GM18861 (cell line): Measurements from ENCODE around the gene CCP110.

Experiments
- ATAC-seq: cut with Tn5 transposase; IDR thresholded peaks from one replicate; pipeline ENCODE4 v1.9.1; 2021; ENCODE audit not compliant: unreplicated experiment

The CCP110 gene, protein sequence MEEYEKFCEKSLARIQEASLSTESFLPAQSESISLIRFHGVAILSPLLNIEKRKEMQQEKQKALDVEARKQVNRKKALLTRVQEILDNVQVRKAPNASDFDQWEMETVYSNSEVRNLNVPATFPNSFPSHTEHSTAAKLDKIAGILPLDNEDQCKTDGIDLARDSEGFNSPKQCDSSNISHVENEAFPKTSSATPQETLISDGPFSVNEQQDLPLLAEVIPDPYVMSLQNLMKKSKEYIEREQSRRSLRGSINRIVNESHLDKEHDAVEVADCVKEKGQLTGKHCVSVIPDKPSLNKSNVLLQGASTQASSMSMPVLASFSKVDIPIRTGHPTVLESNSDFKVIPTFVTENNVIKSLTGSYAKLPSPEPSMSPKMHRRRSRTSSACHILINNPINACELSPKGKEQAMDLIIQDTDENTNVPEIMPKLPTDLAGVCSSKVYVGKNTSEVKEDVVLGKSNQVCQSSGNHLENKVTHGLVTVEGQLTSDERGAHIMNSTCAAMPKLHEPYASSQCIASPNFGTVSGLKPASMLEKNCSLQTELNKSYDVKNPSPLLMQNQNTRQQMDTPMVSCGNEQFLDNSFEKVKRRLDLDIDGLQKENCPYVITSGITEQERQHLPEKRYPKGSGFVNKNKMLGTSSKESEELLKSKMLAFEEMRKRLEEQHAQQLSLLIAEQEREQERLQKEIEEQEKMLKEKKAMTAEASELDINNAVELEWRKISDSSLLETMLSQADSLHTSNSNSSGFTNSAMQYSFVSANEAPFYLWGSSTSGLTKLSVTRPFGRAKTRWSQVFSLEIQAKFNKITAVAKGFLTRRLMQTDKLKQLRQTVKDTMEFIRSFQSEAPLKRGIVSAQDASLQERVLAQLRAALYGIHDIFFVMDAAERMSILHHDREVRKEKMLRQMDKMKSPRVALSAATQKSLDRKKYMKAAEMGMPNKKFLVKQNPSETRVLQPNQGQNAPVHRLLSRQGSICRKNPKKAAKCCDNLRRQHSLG

DNA sequence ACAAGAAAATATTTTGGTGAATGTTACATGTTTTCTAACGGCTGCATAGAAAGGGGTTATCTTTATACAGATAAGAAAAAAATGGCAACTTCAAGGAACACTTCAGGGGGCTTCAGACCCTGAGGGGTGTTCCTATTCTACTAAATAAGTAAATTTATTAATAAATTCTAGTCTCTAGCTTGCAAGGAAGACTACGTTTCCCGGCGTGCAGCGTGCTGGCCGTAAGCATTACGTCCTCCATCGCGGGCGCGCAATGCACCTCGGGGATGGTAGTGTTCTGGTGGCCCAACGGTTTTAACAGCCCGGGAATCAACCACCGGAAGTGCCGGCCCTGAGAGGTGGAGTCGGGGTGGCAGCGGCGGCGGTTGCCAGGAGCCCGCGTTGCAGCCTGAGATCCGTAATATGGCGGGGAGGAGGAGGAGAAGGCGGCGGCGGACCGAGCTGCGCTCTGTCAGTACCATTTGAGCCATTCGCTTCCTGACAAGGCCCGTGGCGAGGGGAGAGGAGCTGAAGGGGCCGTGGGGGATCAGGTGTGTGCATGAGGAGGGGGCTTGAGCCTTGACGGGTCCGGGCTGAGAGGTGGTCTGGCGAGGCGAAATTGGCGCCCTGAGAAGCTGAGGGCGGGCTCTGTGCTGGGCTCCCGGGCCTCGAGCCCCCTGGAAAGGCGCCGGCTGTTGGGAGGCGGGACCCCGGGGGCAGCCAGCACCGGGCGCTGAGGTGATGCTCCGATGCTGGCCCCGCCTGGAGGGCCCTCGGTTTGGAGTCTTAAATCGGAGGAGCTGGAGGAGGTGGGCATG lies at the start of gene CCP110:
TSS of gene CCP110 (plus strand) at position 384 of the 797 bp plus-strand sequence. CDS start 3,940 bp downstream, outside the sequence.
- ATAC-seq: peak; percentile 56

DNA sequence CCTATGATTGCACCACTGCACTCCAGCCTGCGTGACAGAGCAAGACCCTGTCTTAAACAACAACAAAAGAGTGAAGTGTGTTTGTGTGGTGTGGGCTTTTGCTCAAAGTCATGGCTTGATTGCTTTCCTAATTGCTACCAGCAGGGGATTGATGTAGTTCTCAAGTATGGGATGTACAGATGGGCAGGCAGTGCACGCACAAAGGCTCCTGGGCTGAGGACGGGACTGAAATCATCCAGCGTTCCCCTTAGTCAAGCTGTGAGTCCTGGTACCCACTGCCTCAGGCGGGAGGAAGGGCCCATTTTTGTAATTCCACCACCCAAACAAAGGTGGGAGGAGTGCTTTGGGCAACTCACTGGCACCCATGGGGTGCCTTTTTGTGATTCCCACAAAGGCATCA lies 49.1 kb upstream of the CCP110 start:
- no peak for ATAC-seq

DNA sequence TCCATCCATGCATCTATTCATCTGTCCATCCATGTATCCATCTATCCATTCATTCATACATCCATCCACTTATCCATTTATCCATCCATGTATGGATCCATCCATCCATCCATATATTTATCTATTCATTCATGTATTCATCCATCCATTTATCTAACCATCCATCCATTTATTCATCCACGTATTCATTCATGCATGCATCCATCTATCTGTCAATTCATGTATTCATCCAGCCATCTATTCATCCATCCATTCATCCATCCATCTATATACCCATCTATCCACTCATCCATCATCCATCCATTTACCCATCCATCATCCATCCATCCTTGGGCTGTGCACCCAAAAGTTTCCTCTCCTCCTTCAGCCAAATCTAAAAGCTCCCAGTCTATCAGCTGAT lies 45.2 kb upstream of the CCP110 start:
- no peak for ATAC-seq

DNA sequence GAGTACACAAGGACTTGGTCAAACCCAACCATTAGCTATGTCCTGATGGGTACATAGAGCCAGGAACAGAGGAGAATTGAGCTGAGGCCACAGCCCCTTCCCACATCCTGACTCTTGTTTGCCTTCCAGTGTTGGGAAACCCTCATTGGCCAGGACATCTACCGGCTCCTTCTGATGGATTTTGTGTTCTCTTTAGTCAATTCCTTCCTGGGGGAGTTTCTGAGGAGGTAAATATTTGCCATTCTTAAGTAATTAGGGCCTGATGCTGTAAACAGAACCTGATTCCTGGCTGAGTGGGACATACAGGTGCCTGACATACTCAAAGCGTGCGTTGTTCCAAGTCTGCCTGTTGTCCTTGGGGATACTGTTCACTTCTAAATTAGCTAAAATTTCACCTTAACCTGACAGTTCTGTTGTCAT lies 44.4 kb upstream of the CCP110 start:
- no peak for ATAC-seq

DNA sequence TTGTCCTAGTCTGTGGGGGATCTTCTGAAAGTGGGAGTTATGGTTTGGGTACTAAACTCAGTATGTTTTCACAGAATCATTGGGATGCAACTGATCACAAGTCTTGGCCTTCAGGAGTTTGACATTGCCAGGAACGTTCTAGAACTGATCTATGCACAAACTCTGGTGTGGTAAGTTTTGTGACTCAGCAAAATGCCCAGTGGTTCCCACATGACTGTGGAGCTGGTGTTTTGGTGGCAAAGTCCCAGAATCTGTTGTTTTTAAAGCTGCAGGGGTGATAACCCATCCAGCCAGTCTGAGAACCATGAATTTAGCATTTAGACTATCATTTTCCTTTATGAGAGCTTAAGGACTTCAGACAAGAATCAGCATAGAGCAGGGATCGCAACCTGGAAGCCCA lies 42.4 kb upstream of the CCP110 start:
- ATAC-seq: no peak

DNA sequence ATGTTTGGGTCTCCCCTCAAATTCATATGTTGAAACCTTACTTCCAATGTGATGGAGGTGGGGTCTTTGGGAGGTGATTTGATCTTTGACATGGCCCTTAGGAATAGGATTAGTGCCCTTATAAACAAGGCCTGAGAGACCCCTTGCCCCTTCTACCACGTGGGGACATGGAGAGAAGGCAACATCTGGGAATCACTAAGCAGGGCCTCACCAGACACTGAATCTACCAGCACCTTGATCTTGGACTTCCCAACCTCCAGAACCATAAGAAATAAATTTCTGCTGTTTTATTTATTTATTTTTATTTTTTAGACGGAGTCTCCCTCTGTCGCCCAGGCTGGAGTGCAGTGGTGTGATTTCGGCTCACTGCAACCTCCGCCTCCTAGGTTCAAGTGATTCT lies 42.0 kb upstream of the CCP110 start:
- no peak for ATAC-seq

DNA sequence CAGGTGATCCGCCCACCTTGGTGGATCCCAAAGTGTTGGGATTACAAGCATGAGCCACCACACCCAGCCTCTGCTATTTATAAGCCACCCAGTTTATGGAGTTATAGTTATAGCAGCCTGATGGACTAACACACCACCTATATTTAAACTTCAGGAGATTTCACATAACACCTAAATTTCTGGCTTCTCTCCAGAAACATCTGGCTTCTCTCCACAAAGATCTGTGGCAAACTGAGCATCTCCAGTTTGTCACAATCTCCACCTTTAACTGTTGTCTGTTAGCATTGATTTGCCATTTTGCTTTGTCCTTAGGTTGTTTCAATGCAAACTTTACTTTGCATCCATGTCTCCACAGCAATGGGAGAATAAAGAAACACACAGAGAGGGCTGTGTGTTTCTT lies 41.5 kb upstream of the CCP110 start:
- ATAC-seq: no peak

DNA sequence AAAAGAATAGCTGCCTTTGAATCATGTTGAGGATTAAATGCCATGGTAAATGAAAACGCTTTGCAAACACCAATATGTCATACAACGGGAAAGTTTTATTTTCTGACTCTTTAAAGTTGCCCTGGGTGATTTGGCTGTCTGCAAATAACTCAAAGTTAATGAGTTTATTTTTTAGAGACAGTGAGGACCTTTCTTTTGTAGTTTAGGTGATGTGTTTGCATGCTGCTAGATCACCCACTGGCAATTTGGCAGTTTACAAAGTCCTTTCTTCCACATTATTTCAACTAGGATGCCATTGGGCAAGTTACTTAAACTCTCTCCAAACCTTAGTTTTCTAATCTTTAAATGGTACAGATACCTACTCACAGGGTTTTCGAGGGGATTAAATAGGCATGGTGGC lies 39.6 kb upstream of the CCP110 start:
- ATAC-seq: no peak

DNA sequence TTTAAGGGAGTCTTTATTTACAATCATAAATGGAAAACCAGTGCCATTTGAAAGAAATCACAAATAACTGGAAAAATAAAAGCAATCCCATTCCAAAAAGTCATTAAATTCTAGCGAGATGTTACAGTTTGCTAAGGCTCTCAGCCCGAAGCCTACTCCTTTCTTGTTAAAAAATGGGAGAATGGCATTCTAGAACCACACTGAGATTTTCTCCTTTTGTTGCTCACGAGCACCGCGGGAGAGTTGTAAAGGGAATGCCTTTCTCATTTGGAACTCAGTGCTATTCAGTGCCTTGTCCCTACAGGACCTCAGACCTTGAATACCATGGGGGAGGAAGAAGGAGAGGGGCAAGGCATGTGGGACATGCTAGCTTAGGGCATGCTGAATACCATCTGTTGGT lies 38.1 kb upstream of the CCP110 start:
- ATAC-seq: no peak

DNA sequence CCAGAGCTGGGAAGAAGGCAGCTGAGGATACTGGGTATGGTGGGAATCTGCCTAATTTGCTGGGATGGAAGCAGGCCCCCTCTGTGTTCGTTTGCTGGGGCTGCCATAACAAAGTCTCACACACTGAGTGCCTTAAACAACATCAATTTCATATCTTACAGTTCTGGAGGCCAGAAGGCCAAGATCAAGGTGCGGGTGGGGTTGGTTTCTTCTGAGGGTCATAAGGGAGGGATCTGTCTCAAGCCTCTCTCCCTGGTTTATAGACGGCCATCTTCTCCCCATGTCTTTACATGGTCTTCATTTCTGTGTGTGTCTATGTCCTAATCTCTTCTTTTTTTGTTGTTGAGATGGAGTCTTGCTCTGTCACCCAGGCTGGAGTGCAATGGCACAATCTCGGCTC lies 37.7 kb upstream of the CCP110 start:
- no peak for ATAC-seq

DNA sequence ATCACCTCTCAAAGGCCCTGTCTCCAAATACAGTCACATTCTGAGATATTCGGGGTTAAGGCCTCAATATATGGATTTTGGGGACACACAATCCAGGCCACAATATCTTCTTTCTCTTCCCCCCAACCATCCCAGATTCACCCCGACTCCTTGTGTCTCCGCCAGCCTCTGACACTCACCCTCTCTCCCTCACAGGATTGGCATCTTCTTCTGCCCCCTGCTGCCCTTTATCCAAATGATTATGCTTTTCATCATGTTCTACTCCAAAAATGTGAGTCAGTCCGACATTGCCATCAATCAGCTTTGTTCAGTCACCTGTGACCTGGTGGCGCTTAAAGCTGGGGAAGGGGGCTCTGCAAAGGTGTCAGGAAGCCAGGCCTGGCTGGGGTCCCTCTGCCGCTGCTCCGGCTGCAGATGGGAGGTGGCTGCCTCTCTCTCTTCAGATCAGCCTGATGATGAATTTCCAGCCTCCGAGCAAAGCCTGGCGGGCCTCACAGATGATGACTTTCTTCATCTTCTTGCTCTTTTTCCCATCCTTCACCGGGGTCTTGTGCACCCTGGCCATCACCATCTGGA lies 36.9 kb upstream of the CCP110 start:
- ATAC-seq: no peak

DNA sequence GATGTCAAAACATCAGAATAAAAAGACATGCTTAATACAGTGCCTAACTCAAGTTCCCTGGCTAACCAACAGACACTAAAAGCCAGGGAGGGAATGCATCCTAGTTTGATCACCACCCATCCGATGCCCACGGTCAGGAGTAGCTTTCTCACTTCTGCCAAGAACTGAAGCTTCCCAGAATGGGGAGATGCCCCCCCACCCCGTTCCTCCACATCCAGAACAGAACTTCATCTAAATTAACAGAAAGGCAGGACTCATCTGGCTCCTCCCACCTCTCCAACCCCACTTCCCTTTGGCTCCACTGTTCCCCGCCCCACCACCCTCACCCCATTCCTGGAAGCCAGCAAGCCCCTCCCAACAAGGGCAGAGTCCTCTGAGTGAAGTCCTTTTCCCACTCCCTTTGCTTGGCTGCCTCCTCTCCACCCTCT lies 35.5 kb upstream of the CCP110 start:
- no peak for ATAC-seq

DNA sequence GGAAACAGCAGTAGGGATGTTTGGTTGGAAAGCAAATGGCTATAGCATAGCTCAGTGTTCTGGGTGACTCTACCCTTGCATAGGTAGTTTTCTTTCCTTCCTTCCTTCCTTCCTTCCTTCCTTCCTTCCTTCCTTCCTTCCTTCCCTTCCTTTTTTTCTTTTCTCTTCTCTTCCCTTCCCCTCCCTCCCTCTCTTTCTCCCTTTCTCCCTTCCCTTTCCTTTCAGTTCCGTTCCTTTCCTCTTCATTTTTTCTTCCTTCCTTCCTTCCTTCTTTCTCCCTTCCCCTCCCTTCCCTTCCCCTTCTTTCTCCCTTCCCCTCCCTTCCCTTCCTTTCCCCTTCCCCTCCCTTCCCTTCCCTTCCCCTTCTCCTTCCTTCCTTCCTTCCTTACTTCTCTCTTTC lies 33.1 kb upstream of the CCP110 start:
- no peak for ATAC-seq

DNA sequence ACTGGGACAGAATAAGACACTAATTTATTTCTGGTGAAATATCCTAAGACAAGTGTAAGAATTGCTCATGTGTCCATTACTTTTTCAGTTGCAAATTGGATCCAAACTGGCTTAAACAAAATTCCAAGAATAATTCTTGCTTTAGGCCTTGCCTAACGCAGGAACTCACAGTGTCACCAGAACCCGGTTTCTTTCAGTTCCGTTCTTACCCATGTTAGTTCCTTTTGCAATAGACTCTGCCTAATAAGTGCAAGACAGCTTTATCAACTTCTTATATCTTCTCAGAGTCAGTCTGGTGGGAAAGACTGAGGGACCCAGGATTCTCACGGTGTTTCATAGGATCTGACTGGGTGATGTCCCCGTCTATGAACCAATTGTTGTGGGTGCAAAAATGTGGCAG lies 26.6 kb upstream of the CCP110 start:
- no peak for ATAC-seq

DNA sequence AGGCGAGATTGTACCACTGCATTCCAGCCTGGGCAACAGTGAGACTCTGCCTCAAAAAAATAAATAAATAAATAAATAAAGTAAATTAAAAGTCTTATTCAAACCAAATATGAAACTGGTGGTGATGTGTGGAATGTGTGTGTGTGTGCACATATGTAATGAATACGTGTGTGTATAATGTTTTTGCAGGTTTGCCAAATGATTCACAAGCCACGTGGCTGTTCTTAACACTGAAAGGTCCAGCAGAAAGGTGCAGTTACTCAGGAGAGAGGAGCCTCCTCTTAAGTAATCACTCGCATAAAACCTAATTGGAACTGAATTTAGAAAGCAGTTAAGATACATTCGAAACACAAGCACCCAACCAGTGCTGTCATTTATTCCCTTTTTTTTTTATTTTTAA lies 24.7 kb upstream of the CCP110 start:
- no peak for ATAC-seq

DNA sequence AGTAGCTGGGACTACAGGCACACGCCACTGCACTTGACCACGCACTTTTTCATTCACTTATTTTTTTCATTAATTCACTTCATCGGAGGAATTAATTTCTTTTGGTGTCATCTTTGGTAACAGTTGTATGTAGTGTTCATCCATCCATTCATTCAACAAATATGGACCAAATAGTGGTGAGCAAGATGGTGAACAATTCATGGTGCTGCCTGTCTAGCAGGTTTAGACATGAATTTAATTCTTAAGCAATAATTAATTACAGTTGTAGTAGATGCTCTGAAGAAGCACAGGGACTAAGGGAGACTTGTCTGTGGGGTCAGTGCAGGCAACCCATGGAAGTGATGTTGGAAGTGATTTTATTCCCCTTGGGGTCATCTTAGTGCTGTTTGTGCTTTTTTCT lies 24.3 kb upstream of the CCP110 start:
- no peak for ATAC-seq

DNA sequence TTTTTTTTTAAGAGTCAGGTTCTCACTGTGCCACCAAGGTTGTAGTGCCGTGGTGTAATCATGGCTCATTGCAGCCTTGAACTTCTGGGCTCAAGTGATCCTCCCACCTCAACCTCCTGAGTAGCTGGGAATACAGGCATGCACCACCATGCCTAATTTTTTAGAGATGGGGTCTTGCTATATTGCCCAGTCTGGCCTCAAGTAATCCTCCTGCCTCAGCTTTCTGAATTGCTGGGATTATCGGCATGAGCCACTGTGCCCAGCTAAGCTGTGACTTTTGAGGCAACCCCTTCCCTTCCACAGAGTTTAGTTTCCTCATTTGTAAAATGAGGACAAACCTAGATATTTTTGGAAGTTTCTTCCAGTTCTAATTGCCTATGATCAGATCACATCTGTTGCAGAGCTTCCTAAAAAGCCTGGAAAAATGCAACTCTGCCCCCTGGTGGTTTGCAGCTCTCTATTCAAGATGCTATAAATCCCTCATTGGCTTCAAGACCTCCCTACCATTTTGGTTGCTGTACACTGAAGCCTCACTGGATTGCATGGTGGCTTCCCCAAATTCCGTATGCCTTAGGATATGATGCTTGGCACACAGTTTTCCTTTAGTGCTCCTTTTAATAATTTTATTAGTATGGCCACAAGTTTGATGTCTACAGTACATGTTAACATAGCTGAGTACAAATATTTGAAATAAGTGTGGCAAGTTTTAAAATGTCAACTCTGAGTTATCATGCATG lies 21.2 kb upstream of the CCP110 start:
- ATAC-seq: no peak

DNA sequence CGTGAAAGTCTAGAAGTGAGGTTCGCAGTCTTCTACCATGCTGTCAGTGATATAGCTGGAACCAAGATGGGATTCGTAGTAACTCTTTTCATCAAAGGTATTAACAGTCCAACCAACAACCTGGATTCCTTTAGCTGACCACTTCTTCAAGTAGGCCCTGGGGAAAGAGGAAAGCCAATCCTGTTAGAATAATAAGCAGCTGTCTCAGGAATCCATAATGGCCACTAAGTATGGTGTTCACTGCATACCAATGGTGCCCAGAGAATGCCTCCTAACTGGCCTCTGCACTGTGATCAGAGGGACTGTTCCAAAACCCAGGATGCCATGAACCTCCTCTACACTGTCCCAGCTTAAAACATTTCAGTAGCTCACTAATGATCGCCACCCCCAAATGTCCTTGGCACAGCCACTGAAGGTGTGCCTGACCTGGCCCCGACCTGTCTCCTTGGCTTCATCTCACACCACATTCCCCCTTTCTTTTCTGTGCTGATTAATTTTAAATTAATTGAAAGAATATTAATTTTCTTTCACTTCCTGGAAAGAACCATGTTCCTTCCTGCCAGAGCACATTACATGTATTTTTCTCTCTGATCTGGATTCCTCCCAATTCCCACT lies 20.2 kb upstream of the CCP110 start:
- ATAC-seq: no peak

DNA sequence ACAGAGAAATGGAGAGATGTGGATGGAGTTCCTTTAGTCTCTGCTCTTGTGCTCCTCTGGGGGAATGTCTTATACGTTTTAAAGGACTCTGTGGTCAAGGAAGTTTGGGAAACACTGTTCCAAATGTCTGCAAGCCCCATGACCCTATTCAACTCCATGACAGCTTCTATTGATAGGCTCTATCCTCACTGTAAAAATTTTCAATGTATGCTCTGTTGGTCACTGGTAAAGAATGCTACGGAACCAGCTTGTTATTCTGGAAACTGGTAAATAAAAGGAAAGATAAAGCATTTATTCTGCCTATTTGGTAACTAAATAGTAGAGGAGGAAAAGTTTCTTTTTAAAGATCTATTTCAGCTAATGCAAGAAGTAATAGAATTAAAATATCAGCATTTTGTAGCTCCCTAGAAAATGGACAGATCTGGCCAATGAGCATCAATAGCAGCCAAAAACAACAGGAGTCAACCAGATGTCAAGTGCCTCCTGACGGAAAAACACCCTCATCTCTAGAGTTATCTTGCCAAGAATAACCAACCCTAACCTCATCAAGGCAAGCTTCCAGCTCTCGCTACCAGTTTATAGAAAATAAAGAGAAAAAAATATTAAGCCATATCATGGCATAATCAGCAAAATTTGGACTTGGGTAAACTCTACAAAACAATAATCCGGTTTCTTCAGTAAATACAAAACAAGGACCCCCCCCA lies 18.0 kb upstream of the CCP110 start:
- no peak for ATAC-seq
